Pons (tissue), 1 donor: ENCODE measurements around the gene PLK1.

ENCODE experiments used
- DNase-seq: peaks from one replicate; pipeline ENCODE4 v3.0.0-alpha.2; 2016; ENCODE audit warnings: low spot score

The PLK1 gene

GRCh38 chr16:23679986-23680336, 1.3 kb downstream of the PLK1 start:
- DNase-seq, result no peak

GRCh38 chr16:23682181-23682580, 3.5 kb downstream of the PLK1 start:
- no peak for DNase-seq

DNA sequence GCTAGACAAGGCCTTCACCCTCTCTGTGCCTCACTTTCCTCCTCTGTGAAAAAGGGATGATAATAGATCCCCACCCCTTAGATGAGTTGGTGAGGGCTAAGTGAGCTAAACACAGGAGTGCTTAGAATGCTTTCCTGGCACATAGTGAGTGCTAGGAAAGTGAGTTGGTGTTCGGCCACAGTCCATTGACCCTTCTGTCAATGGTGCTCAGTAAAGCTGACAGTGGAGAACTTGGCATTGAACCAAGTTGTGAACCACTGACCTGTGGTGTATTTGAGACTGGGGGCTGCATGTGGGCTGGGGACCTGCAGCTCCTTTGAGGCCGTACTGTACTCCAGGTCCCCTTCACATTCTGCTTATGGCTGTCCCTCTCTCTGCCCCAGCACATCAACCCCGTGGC, 4.8 kb downstream of the PLK1 start:
- no peak for DNase-seq

GRCh38 chr16:23687034-23687808, 8.5 kb downstream of the PLK1 start:
- no peak for DNase-seq

DNA sequence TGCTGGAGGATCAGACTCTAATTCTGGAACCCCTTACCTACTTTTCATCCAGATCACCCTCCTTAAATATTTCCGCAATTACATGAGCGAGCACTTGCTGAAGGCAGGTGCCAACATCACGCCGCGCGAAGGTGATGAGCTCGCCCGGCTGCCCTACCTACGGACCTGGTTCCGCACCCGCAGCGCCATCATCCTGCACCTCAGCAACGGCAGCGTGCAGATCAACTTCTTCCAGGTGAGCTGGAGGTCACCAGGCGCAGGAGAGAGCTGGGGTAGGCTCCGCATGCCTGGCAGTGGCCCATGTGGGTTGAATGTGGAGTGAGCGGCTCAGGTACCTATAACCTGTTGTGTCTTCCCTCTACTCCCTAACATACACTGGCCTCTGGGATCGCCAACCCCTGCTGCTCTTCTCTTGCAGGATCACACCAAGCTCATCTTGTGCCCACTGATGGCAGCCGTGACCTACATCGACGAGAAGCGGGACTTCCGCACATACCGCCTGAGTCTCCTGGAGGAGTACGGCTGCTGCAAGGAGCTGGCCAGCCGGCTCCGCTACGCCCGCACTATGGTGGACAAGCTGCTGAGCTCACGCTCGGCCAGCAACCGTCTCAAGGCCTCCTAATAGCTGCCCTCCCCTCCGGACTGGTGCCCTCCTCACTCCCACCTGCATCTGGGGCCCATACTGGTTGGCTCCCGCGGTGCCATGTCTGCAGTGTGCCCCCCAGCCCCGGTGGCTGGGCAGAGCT, 10.9 kb downstream of the PLK1 start:
- no peak for DNase-seq

DNA sequence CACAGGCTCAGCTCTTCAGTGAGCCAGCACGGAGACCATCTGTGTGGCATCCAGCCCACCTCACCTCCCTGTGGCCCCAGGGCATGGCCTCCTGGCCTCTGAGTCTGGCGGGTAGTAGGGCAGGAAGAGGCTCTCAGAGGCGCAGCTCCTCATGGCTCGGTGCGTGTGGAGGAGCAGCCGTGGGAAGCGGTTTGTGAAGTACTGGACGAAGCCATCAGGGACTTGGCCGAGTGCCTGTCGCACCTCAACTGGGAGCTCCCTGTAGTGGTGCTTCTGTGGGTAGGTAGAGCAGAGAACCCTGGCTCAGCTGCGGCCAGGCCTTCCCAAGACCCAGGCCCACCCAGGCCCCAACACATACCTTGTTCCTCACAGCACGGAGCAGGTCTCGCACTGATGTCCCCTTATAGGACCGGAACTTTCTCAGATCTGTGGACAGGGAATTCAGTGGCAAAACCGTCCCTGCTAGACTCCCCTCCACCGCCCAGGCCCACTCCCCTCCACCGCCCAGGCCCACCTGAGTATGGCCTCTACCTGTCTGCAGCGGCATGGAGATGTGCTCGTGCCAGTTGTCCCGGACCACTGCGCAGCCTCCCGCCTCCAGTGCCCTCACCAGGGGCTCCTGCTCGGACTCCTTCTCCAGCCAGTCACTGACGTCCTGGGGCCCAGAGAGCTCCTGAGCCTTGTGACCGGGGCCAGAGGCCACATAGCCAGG, 12.2 kb downstream of the PLK1 start:
- no peak for DNase-seq

GRCh38 chr16:23691483-23692189, 12.9 kb downstream of the PLK1 start:
- no peak for DNase-seq

- no peak for DNase-seq
Measured at GRCh38 chr16:23692190-23692837, 13.6 kb downstream of the PLK1 start.

DNA sequence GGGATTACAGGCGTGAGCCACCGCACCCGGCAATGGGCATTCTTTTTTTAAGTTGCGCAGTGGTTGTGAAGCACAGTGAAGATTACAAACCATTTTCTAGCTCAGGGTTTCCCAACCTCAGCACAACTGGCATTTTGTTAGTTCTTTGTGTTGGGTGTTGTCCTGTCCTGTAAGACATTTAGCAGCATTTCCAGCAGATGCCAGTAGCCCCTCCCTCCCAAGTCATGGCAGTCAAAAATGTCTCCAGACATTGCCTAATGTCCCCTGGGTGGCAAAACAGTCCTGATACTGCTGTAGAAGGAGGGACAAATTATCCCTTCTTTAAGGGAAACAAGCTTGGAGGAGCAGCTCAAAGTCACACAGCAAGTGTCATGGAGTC, 15.6 kb downstream of the PLK1 start:
- DNase-seq, result no peak

- DNase-seq, result no peak
Measured at GRCh38 chr16:23694644-23695373, 16.1 kb downstream of the PLK1 start.

- no peak for DNase-seq
Measured at GRCh38 chr16:23695756-23696155, 17.1 kb downstream of the PLK1 start.

DNA sequence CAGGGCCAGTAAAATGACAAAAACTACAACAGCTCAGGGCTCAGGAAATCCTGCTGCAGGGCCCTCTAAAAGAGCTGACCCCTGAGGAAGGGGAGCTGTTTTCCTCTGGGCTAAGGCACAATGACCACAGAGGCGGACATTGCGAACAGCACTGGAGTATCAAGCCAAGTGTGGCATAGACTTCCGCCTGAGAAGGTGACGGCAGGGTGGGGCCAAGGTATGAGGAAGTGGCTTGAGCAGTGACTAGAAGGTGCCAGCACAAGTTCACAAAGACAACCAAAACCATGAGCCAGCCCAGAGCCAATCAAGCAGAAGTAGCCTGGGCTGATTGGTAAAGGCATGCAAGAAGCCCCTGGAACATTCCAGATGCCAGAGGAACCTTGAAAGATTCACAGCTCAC, 20.4 kb downstream of the PLK1 start:
- no peak for DNase-seq

- no peak for DNase-seq
Measured at GRCh38 chr16:23700093-23700492, 21.4 kb downstream of the PLK1 start.

- DNase-seq, result no peak
Measured at GRCh38 chr16:23700509-23700908, 21.8 kb downstream of the PLK1 start.

DNA sequence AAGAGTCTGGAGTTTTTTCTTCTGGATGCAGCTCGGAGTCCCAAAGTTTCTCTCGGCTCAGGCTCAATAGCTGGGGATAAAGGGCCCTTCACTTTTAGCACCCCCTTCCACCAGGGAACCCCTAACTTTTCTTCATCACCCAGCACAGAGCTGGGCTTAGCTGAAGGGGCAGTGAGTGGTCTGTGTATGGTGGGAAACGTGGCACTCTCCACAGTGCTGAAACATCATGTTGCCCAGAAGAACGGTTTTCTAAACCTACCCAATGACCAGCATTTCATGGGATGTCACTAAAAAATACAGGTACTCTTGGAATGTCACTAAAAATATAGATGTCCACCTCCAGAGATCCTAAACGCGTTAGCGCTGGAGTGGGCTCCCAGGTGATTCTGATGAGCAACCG, 22.4 kb downstream of the PLK1 start:
- no peak for DNase-seq

DNA sequence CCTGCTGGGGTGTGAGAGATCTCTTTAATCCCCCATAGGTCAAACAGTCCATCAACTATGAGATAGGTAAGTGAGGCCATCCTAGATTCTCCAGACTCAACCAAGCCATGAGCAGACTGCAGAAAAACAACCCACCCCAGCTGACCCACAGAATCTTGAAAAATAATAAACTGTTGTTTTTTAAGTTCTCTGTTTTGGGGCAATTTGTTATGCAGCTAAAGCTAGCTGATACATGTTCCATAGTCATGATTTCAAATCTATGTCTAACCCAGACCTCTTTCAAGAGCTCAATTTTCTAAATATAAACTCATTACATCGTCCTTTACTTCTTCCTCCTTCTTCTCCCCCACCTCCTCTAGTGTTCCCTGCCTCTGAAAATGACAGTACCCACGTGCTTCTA, 24.3 kb downstream of the PLK1 start:
- DNase-seq, result no peak

DNA sequence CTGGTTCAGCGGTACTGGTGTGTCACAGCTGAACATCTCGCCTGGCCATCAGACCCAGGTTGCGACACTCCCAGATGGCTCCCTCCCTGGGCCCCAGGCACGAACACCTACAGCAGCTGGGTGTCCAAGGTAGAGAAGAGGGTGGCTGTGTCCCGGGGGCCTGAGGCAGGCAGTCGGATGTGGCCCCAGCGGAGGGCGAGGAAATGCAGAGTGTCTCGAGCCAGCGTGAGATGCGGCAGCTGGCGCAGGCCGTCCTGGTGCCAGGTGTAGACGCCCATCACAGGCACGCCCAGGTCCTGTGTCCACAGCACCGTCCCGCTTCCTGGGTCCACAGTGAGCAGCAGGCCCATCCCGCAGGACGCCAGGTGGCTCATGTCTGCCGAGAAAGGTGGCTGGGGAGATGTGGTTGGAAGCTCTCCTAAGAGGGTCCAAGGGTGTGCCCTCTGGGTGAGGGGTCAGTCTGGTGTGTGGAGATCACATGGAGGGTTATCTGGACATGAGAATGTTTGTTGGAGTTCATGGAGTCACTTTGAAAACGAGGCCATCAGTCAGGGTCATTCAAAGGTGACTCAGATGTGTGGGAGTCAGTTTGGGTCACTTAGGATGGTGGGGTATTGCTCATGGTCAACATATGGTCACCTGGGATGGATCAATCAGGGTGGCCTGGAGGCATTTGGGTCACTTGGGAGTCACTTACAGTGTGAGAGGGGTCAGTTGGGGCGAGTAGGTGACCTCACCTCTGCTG, 26.3 kb downstream of the PLK1 start:
- DNase-seq, result no peak

GRCh38 chr16:23705517-23705902, 26.8 kb downstream of the PLK1 start:
- DNase-seq, result no peak

DNA sequence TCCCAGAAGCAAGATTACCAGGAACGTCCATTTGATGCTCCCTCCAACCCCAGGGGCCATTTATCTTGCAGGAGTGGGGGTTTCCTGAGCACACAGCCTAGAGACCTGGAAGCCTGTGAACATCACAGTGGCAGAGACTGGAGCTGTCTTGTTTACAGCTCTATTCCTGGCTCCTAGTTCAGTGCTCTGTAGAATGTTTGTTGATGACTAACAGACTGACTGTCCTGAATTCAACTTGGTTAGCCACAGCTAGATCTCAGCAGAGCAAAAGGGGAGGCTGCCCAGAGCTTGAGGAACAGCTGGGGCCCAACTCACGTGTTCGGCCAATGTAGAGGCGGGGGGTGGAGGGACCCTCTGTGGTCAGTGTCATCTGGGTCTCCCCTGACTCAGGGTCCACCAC, 27.8 kb downstream of the PLK1 start:
- no peak for DNase-seq

GRCh38 chr16:23709536-23709935, 30.8 kb downstream of the PLK1 start:
- no peak for DNase-seq

- no peak for DNase-seq
Measured at GRCh38 chr16:23710008-23710407, 31.3 kb downstream of the PLK1 start.
